Transverse colon (tissue), 4 donors: ENCODE measurements around the gene RGS16.

ENCODE experiments used
- POLR2A ChIP-seq: fragments of 450-650 bp; IDR thresholded peaks from one replicate; pipeline ENCODE4 v1.6.1; 2016; ENCODE audit warnings: antibody characterized with exemption, mild to moderate bottlenecking, moderate library complexity
- POLR2AphosphoS5 ChIP-seq, 3 donors: sonication (generic); formaldehyde crosslinking; IDR thresholded peaks; one replicate each; pipeline ENCODE4 v1.6.1; 2016; ENCODE audit warnings: antibody characterized with exemption in 3 of 3
- TF ChIP-seq, protein P1 (sequence below), 5 experiments: fragments of 200-600 bp in 3 of 5; fragments of 450-650 bp in 2 of 5; sonication (generic) in 3 of 5; IDR thresholded peaks; 1 replicate in 2 of 5; 2 replicates in 3 of 5; pipeline ENCODE4 v1.5.1; 2016 to 2017; ENCODE audit warnings: antibody characterized with exemption in 5 of 5, inconsistent platforms in 3 of 5, mild to moderate bottlenecking in 2 of 5, moderate library complexity in 1 of 5

- TF ChIP-seq POLR2AphosphoS5 (IDR thresholded peaks at IDR 0.05) (no peak), POLR2A (no peak)
- TF ChIP-seq, protein P1, sequence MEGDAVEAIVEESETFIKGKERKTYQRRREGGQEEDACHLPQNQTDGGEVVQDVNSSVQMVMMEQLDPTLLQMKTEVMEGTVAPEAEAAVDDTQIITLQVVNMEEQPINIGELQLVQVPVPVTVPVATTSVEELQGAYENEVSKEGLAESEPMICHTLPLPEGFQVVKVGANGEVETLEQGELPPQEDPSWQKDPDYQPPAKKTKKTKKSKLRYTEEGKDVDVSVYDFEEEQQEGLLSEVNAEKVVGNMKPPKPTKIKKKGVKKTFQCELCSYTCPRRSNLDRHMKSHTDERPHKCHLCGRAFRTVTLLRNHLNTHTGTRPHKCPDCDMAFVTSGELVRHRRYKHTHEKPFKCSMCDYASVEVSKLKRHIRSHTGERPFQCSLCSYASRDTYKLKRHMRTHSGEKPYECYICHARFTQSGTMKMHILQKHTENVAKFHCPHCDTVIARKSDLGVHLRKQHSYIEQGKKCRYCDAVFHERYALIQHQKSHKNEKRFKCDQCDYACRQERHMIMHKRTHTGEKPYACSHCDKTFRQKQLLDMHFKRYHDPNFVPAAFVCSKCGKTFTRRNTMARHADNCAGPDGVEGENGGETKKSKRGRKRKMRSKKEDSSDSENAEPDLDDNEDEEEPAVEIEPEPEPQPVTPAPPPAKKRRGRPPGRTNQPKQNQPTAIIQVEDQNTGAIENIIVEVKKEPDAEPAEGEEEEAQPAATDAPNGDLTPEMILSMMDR (IDR thresholded peaks at IDR 0.05) = no peak
These were observed 479 bp downstream of the RGS16 start for GRCh38 chr1:182603646-182604174.
